ENCODE data around the gene FCRL5.

Gene FCRL5

GRCh38 chr1:157477419-157477818 lies 74.9 kb downstream of the FCRL5 start:
- no peak for ATAC-seq

GRCh38 chr1:157472959-157473358 lies 79.4 kb downstream of the FCRL5 start:
- TF ChIP-seq GLIS3 (CRISPR knock-in tag; IDR thresholded peaks at IDR 0.05): no peak
- TF ChIP-seq ZFP3 (CRISPR knock-in tag; IDR thresholded peaks at IDR 0.05): no peak
- no peak for TF ChIP-seq ZC3H10 (CRISPR knock-in tag; IDR thresholded peaks at IDR 0.05)
- no peak for TF ChIP-seq TCF4 (CRISPR knock-in tag; IDR thresholded peaks at IDR 0.05; ENCODE audit: borderline replicate concordance)
- no peak for TF ChIP-seq ZNF8 (CRISPR knock-in tag; IDR thresholded peaks at IDR 0.05)
- TF ChIP-seq PPARA (CRISPR knock-in tag; IDR thresholded peaks at IDR 0.05; ENCODE audit: borderline replicate concordance): no peak
- no peak for TF ChIP-seq CSRNP3 (CRISPR knock-in tag; IDR thresholded peaks at IDR 0.05)
- TF ChIP-seq BACH2 (CRISPR knock-in tag; IDR thresholded peaks at IDR 0.05; ENCODE audit: borderline replicate concordance): no peak
- no peak for TF ChIP-seq POU6F1 (CRISPR knock-in tag; IDR thresholded peaks at IDR 0.05; ENCODE audit: borderline replicate concordance, low read depth)
- TF ChIP-seq ISL1 (CRISPR knock-in tag; IDR thresholded peaks at IDR 0.05): no peak
- no peak for TF ChIP-seq TSHZ2 (CRISPR knock-in tag; IDR thresholded peaks at IDR 0.05)
- no peak for TF ChIP-seq TOX (CRISPR knock-in tag; IDR thresholded peaks at IDR 0.05; ENCODE audit: borderline replicate concordance)
- no peak for TF ChIP-seq ARNTL (CRISPR knock-in tag; IDR thresholded peaks at IDR 0.05; ENCODE audit: borderline replicate concordance, low read depth)
- no peak for TF ChIP-seq ESRRG (CRISPR knock-in tag; IDR thresholded peaks at IDR 0.05)
- no peak for TF ChIP-seq ZNF70 (CRISPR knock-in tag; IDR thresholded peaks at IDR 0.05)
- no peak for TF ChIP-seq RARB (CRISPR knock-in tag; IDR thresholded peaks at IDR 0.05)
- no peak for TF ChIP-seq CREB5 (CRISPR knock-in tag; IDR thresholded peaks at IDR 0.05; ENCODE audit: low read depth)
- no peak for TF ChIP-seq ZNF565 (CRISPR knock-in tag; conservative IDR thresholded peaks at IDR 0.05; ENCODE audit: low read depth)
- no peak for ATAC-seq

More at GRCh38 chr1:157477419-157477818, 74.9 kb downstream of the FCRL5 start:
- TF ChIP-seq ESRRG (CRISPR knock-in tag; IDR thresholded peaks at IDR 0.05) (no peak), ARNTL (CRISPR knock-in tag; IDR thresholded peaks at IDR 0.05; ENCODE audit: borderline replicate concordance, low read depth) (no peak), ZNF8 (CRISPR knock-in tag; IDR thresholded peaks at IDR 0.05) (no peak), CSDC2 (CRISPR knock-in tag; IDR thresholded peaks at IDR 0.05) (no peak), GLIS3 (CRISPR knock-in tag; IDR thresholded peaks at IDR 0.05) (no peak), TOX (CRISPR knock-in tag; IDR thresholded peaks at IDR 0.05; ENCODE audit: borderline replicate concordance) (no peak), ZC3H10 (CRISPR knock-in tag; IDR thresholded peaks at IDR 0.05) (no peak), CREB5 (CRISPR knock-in tag; IDR thresholded peaks at IDR 0.05; ENCODE audit: low read depth) (no peak), ZNF565 (CRISPR knock-in tag; conservative IDR thresholded peaks at IDR 0.05; ENCODE audit: low read depth) (no peak), SNAI2 (CRISPR knock-in tag; IDR thresholded peaks at IDR 0.05) (no peak), CSRNP3 (CRISPR knock-in tag; IDR thresholded peaks at IDR 0.05) (no peak)
